Panc1 (cell line): ENCODE measurements around the gene MAP2K1. TPM values are rescaled to one million over a fixed set of nuclear protein-coding genes. Genes with fewer than 3 reads are reported as not detected.

ENCODE experiments used
- ATAC-seq: fragments of 200-7000 bp; cut with Tn5 transposase; 2 replicates; pipeline ENCODE4 v1.9.1; 2020; ENCODE audit warnings: mild to moderate bottlenecking, moderate library complexity
- BruUV-seq: library from RNA; stranded (reverse); fragments of 400-500 nt; replicated peaks from 2 replicates; lab custom pipeline; 2021; lab: Mats Ljungman, UMichigan
- CTCF ChIA-PET: fragments of 300-600 bp; sonication (Branson Sonifier 250); formaldehyde crosslinking; loops from one replicate; lab custom pipeline; 2022; ENCODE audit warnings: antibody characterized with exemption; lab: Charles Lee
- POLR2A ChIA-PET: fragments of 300-600 bp; sonication (Branson Sonifier 250); formaldehyde crosslinking; loops from one replicate; lab custom pipeline; 2022; ENCODE audit warnings: antibody characterized with exemption; lab: Charles Lee
- DNase-seq: peaks from one replicate; pipeline ENCODE4 v3.0.0-alpha.2; 2010; ENCODE audit warnings: low read depth, low spot score
- H3K27ac ChIP-seq: 2 replicates; pipeline ENCODE4 v1.5.1; 2011; ENCODE audit warnings: mild to moderate bottlenecking, low read length, inconsistent platforms
- H3K27me3 ChIP-seq: fragments of 200-500 bp; sonication (Bioruptor generic); 2 replicates; pipeline ENCODE4 v1.6.0; 2014; ENCODE audit warnings: low read length, inconsistent platforms; ENCODE audit not compliant: control insufficient read depth, insufficient read depth
- H3K36me3 ChIP-seq: fragments of 200-500 bp; sonication (Bioruptor generic); 2 replicates; pipeline ENCODE4 v1.5.1; 2014; ENCODE audit warnings: inconsistent platforms, mild to moderate bottlenecking, low read length, moderate library complexity; ENCODE audit not compliant: control insufficient read depth, insufficient read depth
- H3K4me1 ChIP-seq: 2 replicates; pipeline ENCODE4 v1.5.1; 2011; ENCODE audit warnings: inconsistent platforms, mild to moderate bottlenecking, low read length, moderate library complexity; ENCODE audit not compliant: control insufficient read depth, insufficient read depth
- H3K4me3 ChIP-seq, 2 experiments: 2 replicates each; pipeline ENCODE4 v1.5.1; 2011 to 2012; ENCODE audit warnings: low read depth in 2 of 2, low read length in 2 of 2, mild to moderate bottlenecking in 2 of 2, inconsistent platforms in 1 of 2, moderate library complexity in 1 of 2
- H3K9me3 ChIP-seq: fragments of 200-500 bp; sonication (Bioruptor generic); 2 replicates; pipeline ENCODE4 v1.5.1; 2014; ENCODE audit warnings: low read depth, mild to moderate bottlenecking, inconsistent platforms, low read length, moderate library complexity; ENCODE audit not compliant: control insufficient read depth, insufficient read depth
- POLR2AphosphoS5 ChIP-seq: IDR thresholded peaks from 2 replicates; pipeline ENCODE4 v1.6.1; 2012; ENCODE audit warnings: mild to moderate bottlenecking, low read depth, low read length, moderate library complexity
- SIN3A ChIP-seq: IDR thresholded peaks from 2 replicates; pipeline ENCODE4 v1.6.1; 2012; ENCODE audit warnings: low read depth, mild to moderate bottlenecking, low read length, moderate library complexity, borderline replicate concordance; ENCODE audit not compliant: insufficient read depth
- TCF7L2 ChIP-seq: IDR thresholded peaks from 2 replicates; pipeline ENCODE4 v1.6.1; 2011; ENCODE audit warnings: mild to moderate bottlenecking, low read depth, low read length, inconsistent platforms
- in situ Hi-C: cut with HindIII; loops from 2 replicates; pipeline ENCODE4 v1.10.0; 2016; ENCODE audit warnings: low sequenced_read_pairs, low pct_unique_long_range_greater_than_20kb
- intact Hi-C: fragments of 100-400 bp; cut with micrococcal nuclease; formaldehyde crosslinking; loops from one replicate; pipeline ENCODE4 v1.10.0; 2022; ENCODE audit not compliant: unreplicated experiment
- total RNA-seq: library from RNA; stranded (reverse); gene quantifications from one replicate; pipeline ENCODE4 v1.2.1, GENCODE V29; 2021; ENCODE audit not compliant: unreplicated experiment
- TF ChIP-seq, protein P1 (sequence below): fragments of 450-650 bp; IDR thresholded peaks from 2 replicates; pipeline ENCODE4 v1.5.1; 2017; ENCODE audit warnings: mild to moderate bottlenecking
- TF ChIP-seq, protein P2 (sequence below), 2 experiments: IDR thresholded peaks; 2 replicates each; pipeline ENCODE4 v1.6.1; 2011 to 2012; ENCODE audit warnings: low read depth in 2 of 2, control low read depth in 1 of 2, low read length in 1 of 2, mild to moderate bottlenecking in 1 of 2, moderate library complexity in 1 of 2; ENCODE audit not compliant: insufficient read depth in 1 of 2

The MAP2K1 gene
- total RNA-seq, 1 experiment from 2014 or later: 67.9 TPM

GRCh38 chr15:66488525-66488924 lies 101.8 kb downstream of the MAP2K1 start:
- H3K9me3 ChIP-seq: no peaks in the 10 kb centered on the region
- ATAC-seq (no peak), DNase-seq (no peak)
- no peaks in the 10 kb centered on the region for H3K4me1 ChIP-seq
- no peaks in the 10 kb centered on the region for H3K27me3 ChIP-seq
- ChIA-PET CTCF (no interaction called here), POLR2A (no interaction called here)
- no TSS peak for BruUV-seq
- in situ Hi-C loops: no loop called here
- H3K4me3 ChIP-seq: no peak overlapping the region
- intact Hi-C loops: no loop called here
- TF ChIP-seq POLR2AphosphoS5 (no peak), SIN3A (no peak), TCF7L2 (no peak)
- TF ChIP-seq, protein P1, sequence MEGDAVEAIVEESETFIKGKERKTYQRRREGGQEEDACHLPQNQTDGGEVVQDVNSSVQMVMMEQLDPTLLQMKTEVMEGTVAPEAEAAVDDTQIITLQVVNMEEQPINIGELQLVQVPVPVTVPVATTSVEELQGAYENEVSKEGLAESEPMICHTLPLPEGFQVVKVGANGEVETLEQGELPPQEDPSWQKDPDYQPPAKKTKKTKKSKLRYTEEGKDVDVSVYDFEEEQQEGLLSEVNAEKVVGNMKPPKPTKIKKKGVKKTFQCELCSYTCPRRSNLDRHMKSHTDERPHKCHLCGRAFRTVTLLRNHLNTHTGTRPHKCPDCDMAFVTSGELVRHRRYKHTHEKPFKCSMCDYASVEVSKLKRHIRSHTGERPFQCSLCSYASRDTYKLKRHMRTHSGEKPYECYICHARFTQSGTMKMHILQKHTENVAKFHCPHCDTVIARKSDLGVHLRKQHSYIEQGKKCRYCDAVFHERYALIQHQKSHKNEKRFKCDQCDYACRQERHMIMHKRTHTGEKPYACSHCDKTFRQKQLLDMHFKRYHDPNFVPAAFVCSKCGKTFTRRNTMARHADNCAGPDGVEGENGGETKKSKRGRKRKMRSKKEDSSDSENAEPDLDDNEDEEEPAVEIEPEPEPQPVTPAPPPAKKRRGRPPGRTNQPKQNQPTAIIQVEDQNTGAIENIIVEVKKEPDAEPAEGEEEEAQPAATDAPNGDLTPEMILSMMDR: no peak
- TF ChIP-seq, protein P2, sequence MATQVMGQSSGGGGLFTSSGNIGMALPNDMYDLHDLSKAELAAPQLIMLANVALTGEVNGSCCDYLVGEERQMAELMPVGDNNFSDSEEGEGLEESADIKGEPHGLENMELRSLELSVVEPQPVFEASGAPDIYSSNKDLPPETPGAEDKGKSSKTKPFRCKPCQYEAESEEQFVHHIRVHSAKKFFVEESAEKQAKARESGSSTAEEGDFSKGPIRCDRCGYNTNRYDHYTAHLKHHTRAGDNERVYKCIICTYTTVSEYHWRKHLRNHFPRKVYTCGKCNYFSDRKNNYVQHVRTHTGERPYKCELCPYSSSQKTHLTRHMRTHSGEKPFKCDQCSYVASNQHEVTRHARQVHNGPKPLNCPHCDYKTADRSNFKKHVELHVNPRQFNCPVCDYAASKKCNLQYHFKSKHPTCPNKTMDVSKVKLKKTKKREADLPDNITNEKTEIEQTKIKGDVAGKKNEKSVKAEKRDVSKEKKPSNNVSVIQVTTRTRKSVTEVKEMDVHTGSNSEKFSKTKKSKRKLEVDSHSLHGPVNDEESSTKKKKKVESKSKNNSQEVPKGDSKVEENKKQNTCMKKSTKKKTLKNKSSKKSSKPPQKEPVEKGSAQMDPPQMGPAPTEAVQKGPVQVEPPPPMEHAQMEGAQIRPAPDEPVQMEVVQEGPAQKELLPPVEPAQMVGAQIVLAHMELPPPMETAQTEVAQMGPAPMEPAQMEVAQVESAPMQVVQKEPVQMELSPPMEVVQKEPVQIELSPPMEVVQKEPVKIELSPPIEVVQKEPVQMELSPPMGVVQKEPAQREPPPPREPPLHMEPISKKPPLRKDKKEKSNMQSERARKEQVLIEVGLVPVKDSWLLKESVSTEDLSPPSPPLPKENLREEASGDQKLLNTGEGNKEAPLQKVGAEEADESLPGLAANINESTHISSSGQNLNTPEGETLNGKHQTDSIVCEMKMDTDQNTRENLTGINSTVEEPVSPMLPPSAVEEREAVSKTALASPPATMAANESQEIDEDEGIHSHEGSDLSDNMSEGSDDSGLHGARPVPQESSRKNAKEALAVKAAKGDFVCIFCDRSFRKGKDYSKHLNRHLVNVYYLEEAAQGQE (IDR thresholded peaks at IDR 0.05; ENCODE audit: insufficient read depth in 1 of 2, low read depth in 2 of 2, low read length in 1 of 2): no peak
- H3K36me3 ChIP-seq: peaks cover 14% of the 10 kb centered on the region
- no peak overlapping the region for H3K27ac ChIP-seq

DNA sequence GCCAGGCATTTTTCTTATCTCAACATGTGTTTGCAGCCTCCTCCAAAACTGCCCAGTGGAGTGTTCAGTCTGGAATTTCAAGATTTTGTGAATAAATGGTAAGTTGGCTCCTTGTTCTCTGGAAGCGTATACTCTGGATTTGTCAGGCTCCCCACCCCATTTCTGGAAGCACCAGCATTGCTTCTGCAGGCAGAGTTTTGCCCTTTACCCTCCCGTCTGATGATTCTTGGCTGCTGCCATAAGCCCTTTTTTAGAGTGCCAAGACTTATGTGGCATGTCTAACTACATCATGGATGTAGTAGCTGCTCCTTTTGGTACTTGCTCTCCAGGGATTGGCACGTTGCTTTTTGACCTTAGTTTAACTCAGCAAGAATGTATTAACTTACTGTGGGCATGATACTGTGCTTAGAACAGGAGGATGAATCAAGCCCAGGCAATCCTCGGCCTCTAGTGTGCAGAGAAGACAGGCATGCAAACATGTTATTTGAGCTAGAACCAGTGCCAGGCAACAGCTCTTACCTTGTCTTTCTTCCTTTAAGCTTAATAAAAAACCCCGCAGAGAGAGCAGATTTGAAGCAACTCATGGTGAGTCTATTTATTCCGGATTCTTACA lies 102.6 kb downstream of the MAP2K1 start:
- ChIA-PET CTCF (no interaction called here), POLR2A (no interaction called here)
- no peak for DNase-seq
- Histone ChIP-seq H3K9me3 (no peaks in the 10 kb centered on the region), H3K27ac (no peak overlapping the region), H3K27me3 (no peaks in the 10 kb centered on the region), H3K4me3 (no peak overlapping the region), H3K4me1 (no peaks in the 10 kb centered on the region), H3K36me3 (peaks cover 19% of the 10 kb centered on the region)
- no TSS peak for BruUV-seq
- in situ Hi-C loops: no loop called here
- TF ChIP-seq TCF7L2 (no peak), POLR2AphosphoS5 (no peak), SIN3A (no peak)
- TF ChIP-seq, protein P1: no peak
- TF ChIP-seq, protein P2 (IDR thresholded peaks at IDR 0.05; ENCODE audit: insufficient read depth in 1 of 2, low read depth in 2 of 2, low read length in 1 of 2): no peak
- no peak for ATAC-seq
- intact Hi-C loops: no loop called here
